HUDEP-2 (cell line): Measurements from ENCODE around the gene ANO3.
A peak's percentile ranks its signal among the peaks of the same experiment; 100 is the strongest.
"Not testable (repeated sequence)": the region's sequence is repeated elsewhere in the genome, so short reads cannot be mapped to it uniquely, and the experiment has no call there.

Source experiments
- DNase-seq, 76 experiments: peaks; one replicate each; lab custom pipeline; 2025; ENCODE audit not compliant: unreplicated experiment in 76 of 76; lab: John Stamatoyannopoulos, UW

ANO3 gene

GRCh38 chr11:26331911-26332571 is at the start of gene ANO3:
Gene ANO3, plus strand, starts transcription at chr11:26332130. Its CDS starts 146 bp downstream, at chr11:26332276.
- DNase-seq: peak in 42 of 76 experiments; percentile 1 to 61 (median 14)

GRCh38 chr11:26283852-26284408 is 48.0 kb upstream of the ANO3 start:
- no peak for DNase-seq

- no peak for DNase-seq
Measured at GRCh38 chr11:26285608-26286007, 46.3 kb upstream of the ANO3 start.

- peak in 1 of 76 experiments; percentile 1 for DNase-seq
Measured at GRCh38 chr11:26286472-26287066, 45.4 kb upstream of the ANO3 start.

- DNase-seq: no peak
Measured at GRCh38 chr11:26287067-26287518, 44.8 kb upstream of the ANO3 start.

GRCh38 chr11:26297189-26297975 is 34.5 kb upstream of the ANO3 start:
- peak in 18 of 76 experiments; percentile 0 to 46 (median 7) for DNase-seq

- DNase-seq: not testable (repeated sequence)
Measured at GRCh38 chr11:26316372-26316771, 15.6 kb upstream of the ANO3 start.

GRCh38 chr11:26319906-26320305 is 12.0 kb upstream of the ANO3 start:
- no peak for DNase-seq

- no peak for DNase-seq
Measured at GRCh38 chr11:26321516-26321915, 10.4 kb upstream of the ANO3 start.

- no peak for DNase-seq
Measured at GRCh38 chr11:26322335-26323067, 9.4 kb upstream of the ANO3 start.

- peak in 18 of 76 experiments; percentile 1 to 62 (median 32) for DNase-seq
Measured at GRCh38 chr11:26323837-26324236, 8.1 kb upstream of the ANO3 start.

GRCh38 chr11:26324270-26324669 is 7.7 kb upstream of the ANO3 start:
- peak in 6 of 76 experiments; percentile 10 to 30 (median 22) for DNase-seq

- no peak for DNase-seq
Measured at GRCh38 chr11:26326793-26327400, 5.0 kb upstream of the ANO3 start.

- no peak for DNase-seq
Measured at GRCh38 chr11:26329206-26329605, 2.7 kb upstream of the ANO3 start.

GRCh38 chr11:26330262-26330661 is 1.7 kb upstream of the ANO3 start:
- no peak for DNase-seq

GRCh38 chr11:26332572-26332915 is 614 bp downstream of the ANO3 start:
- no peak for DNase-seq

- no peak for DNase-seq
Measured at GRCh38 chr11:26333906-26334305, 2.0 kb downstream of the ANO3 start.

- no peak for DNase-seq
Measured at GRCh38 chr11:26335903-26336302, 4.0 kb downstream of the ANO3 start.

- no peak for DNase-seq
Measured at GRCh38 chr11:26344647-26345046, 12.7 kb downstream of the ANO3 start.

GRCh38 chr11:26348776-26349175 is 16.8 kb downstream of the ANO3 start:
- no peak for DNase-seq
